BE2C (cell line): ENCODE measurements around the gene RCE1.

Source experiments
- DNase-seq: peaks from one replicate; pipeline ENCODE4 v3.0.0-alpha.2; 2020
- H3K27me3 ChIP-seq: fragments of 250-450 bp; sonication (Bioruptor Pico); 2 replicates; pipeline ENCODE4 v1.5.1; 2020; ENCODE audit warnings: mild to moderate bottlenecking
- H3K36me3 ChIP-seq: fragments of 250-450 bp; sonication (Bioruptor Pico); 2 replicates; pipeline ENCODE4 v1.5.1; 2020; ENCODE audit warnings: mild to moderate bottlenecking
- H3K4me1 ChIP-seq: fragments of 250-450 bp; sonication (Bioruptor Pico); 2 replicates; pipeline ENCODE4 v1.5.1; 2020
- H3K4me3 ChIP-seq: 2 replicates; pipeline ENCODE4 v1.5.1; 2011; ENCODE audit warnings: low read depth, low read length
- H3K9me3 ChIP-seq: fragments of 250-450 bp; sonication (Bioruptor Pico); 2 replicates; pipeline ENCODE4 v1.5.1; 2020
- TF ChIP-seq, protein P1 (sequence below): IDR thresholded peaks from 2 replicates; pipeline ENCODE4 v1.5.1; 2012; ENCODE audit warnings: mild to moderate bottlenecking, low read depth, low read length

Gene RCE1

DNA sequence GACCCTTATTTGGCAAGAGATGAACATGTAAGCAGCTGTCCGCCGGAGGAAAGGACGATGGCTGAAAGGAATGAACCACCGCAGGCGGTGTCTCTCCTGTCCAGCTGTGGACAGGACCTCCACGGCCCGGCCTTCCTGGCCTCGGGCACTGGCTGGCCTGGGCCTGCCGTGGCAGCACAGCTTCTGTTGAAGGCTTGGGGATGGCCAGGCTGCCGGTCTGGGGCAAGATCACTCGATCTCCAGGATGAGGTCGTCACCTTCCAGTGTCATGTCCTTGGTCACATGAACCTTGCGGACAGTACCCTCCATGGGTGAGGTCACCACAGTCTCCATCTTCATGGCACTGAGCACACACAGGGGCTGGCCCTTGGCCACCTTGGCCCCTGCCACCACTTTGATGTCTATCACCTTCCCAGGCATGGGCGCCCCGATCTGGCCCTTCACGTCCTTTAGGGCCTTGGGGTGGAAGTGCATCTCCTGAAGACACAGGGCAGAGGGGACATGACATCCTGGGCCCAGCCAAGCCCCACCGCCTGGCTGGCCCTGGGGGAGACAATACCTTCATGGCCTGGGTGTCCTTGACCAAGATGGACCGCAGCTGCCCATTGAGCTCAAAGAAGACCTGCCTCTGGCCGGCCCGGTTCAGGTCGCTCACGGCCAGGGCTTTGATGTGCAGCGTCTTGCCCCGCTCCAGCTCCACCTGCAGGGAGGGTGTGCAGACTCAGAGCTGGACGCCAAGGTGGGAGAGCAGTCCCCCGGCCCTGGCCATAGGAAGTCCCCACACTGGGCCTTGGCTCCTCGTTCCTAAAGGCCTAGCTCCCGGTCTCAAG, 5.6 kb downstream of the RCE1 start:
- H3K9me3 ChIP-seq, result no peaks in the 10 kb centered on the region
- no peak overlapping the region for H3K4me3 ChIP-seq
- no peak for DNase-seq
- H3K4me1 ChIP-seq, result no peaks in the 10 kb centered on the region
- H3K27me3 ChIP-seq, result no peaks in the 10 kb centered on the region
- TF ChIP-seq, protein P1, sequence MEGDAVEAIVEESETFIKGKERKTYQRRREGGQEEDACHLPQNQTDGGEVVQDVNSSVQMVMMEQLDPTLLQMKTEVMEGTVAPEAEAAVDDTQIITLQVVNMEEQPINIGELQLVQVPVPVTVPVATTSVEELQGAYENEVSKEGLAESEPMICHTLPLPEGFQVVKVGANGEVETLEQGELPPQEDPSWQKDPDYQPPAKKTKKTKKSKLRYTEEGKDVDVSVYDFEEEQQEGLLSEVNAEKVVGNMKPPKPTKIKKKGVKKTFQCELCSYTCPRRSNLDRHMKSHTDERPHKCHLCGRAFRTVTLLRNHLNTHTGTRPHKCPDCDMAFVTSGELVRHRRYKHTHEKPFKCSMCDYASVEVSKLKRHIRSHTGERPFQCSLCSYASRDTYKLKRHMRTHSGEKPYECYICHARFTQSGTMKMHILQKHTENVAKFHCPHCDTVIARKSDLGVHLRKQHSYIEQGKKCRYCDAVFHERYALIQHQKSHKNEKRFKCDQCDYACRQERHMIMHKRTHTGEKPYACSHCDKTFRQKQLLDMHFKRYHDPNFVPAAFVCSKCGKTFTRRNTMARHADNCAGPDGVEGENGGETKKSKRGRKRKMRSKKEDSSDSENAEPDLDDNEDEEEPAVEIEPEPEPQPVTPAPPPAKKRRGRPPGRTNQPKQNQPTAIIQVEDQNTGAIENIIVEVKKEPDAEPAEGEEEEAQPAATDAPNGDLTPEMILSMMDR, result no peak
- H3K36me3 ChIP-seq, result peaks cover 47% of the 10 kb centered on the region

DNA sequence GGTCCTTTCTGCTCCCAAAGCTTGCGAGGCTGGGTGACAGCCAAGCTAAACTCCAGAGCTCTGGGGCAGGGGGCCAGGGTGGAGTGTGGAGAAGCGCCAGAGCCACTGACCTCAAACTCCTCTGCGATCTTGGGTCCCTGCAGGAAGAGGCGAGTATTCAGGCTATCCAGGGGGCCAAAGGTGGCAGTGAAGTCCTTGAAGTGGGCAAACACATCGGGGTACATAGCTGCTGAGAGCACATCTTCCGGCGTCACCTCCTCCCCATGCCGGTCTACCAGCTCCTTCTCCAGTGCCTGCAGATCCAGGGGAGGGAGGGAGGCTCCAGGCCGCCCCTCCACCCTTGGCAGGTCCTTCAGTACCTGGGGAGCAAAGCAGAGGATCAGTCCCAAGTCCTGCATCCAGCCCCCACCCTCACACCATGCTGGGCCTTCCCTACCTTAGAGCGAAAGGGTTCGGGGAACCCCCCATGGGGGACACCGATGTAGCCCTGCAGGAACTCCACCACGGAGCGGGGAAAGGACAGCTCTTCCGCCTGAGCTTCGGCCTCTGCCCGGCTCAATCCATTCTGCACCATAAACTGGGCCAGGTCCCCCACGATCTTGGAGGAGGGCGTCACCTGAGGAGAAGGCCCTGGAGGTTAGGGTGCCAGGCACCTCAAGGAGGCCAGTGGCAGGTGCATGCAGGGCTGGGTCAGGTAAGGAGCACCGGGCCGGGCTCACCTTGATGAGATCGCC, 6.4 kb downstream of the RCE1 start:
- TF ChIP-seq, protein P1, result no peak
- no peaks in the 10 kb centered on the region for H3K4me1 ChIP-seq
- H3K36me3 ChIP-seq, result peaks cover 47% of the 10 kb centered on the region

DNA sequence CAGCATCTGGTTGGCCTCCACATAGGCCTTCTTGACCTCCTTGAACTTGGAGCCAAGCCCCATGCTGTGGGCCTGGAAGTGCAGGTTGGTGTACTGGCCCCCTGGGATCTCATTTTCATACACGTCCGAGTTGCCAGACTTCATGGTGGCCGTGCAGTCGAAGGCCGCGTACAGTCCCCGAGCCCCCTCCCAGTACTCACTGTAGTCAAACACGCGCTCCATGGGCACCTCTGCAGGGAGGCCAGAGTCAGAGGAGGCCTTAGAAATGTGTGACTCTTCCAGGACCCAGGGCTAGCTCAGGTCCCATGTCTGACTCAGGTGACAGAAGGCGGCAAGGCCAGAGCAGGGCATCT, 7.0 kb downstream of the RCE1 start:
- Histone ChIP-seq H3K4me3 (no peak overlapping the region), H3K4me1 (no peaks in the 10 kb centered on the region), H3K27me3 (no peaks in the 10 kb centered on the region), H3K9me3 (no peaks in the 10 kb centered on the region), H3K36me3 (peaks cover 45% of the 10 kb centered on the region)
- DNase-seq, result no peak
- TF ChIP-seq, protein P1, result no peak

More for the DNA sequence above, 6.4 kb downstream of the RCE1 start:
- no peaks in the 10 kb centered on the region for H3K27me3 ChIP-seq
- H3K4me3 ChIP-seq, result no peak overlapping the region
- H3K9me3 ChIP-seq, result no peaks in the 10 kb centered on the region
- DNase-seq, result no peak

DNA sequence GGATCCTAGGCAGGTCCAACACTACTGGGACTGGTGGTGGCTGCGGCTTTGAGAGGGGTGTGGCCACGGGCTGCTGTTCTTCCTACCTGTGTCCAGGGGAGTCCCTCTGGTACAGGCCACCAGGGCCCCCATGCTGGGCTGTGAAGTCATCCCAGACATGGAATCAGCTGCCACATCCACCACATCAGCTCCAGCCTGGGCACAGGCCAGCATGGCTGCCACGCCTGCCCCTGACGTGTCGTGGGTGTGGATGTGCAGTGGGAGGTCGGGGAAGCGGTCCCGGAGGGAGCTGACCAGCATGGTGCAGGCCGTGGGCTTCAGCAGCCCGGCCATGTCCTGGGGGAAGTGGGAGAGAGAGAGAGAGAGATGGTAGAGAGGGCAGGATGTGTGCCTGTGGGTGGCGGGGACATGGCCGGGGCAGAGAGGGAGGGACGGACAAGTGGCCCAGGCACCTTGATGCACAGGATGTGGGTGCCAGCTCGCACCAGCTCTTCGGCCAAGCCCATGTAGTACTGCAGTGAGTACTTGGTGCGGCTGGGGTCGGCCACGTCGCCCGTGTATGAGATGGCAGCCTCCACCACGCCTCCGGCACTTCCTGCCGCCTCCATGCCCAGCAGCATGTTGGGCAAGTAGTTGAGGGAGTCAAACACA, 7.5 kb downstream of the RCE1 start:
- H3K4me3 ChIP-seq, result no peak overlapping the region
- TF ChIP-seq, protein P1, result no peak
- H3K4me1 ChIP-seq, result peaks cover 3% of the 10 kb centered on the region; the same call in 1 of the 2 replicates
- no peaks in the 10 kb centered on the region for H3K27me3 ChIP-seq
- no peak for DNase-seq
- peaks cover 40% of the 10 kb centered on the region for H3K36me3 ChIP-seq
- H3K9me3 ChIP-seq, result no peaks in the 10 kb centered on the region

DNA sequence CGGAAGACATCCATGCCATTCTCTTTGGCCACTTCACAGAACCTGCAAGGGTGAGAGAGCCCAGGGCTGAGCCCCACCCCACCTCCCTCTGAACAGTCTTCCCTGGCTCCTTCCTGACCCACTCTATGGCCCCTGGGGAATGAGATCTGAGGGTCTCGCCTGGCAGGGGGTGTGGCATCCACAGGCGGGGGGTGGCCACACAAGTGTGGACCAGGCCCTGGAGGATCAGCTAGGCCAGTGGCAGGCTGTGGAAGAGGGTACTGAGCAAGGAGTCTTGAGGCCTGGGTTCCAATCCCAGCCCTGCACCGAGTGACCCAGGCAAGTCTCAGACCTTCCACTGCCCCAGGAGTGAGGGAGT, 8.0 kb downstream of the RCE1 start:
- Histone ChIP-seq H3K4me1 (peaks cover 4% of the 10 kb centered on the region; the same call in 1 of the 2 replicates), H3K9me3 (no peaks in the 10 kb centered on the region), H3K4me3 (no peak overlapping the region), H3K36me3 (peaks cover 35% of the 10 kb centered on the region), H3K27me3 (no peaks in the 10 kb centered on the region)
- no peak for DNase-seq
- TF ChIP-seq, protein P1, result no peak
